ENCODE results near the gene CD81.

CD81 gene

DNA sequence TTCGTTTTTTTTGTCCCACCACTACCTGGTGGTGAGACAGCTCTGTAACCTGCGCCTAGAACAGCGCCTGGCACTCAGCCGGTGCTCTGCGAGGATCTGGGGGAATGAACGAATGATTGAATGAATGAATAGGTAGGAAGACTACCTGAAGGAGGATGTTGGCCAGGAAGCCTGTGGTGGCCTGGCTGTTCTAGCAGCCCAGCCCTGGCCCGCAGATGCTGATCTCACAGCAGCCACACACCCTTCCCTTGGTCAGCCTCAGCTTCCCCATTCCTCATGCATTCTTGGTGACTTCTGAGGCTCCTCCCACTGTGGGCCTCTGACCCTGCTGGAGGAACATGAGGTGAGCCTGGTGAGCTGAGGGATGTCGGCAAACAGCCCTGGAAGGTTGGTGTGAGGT is 63.5 kb downstream of the CD81 start:
- no peak overlapping the region for H3K9ac ChIP-seq (ENCODE audit: low read length)
- no peak overlapping the region for H2AFZ ChIP-seq (ENCODE audit: low read depth, low read length, severe bottlenecking)
- H3K36me3 ChIP-seq (ENCODE audit: low read length) = no peaks in the 10 kb centered on the region
- H3K27me3 ChIP-seq (ENCODE audit: low read length) = no peaks in the 10 kb centered on the region
- 0 out of 2 replicates have a peak, but pooled peaks cover 3% of the 10 kb centered on the region for H3F3A ChIP-seq (ENCODE audit: insufficient read depth)
- no peak overlapping the region for H3K4me2 ChIP-seq (ENCODE audit: low read depth, low read length, poor library complexity, severe bottlenecking)
- TF ChIP-seq, protein P1, sequence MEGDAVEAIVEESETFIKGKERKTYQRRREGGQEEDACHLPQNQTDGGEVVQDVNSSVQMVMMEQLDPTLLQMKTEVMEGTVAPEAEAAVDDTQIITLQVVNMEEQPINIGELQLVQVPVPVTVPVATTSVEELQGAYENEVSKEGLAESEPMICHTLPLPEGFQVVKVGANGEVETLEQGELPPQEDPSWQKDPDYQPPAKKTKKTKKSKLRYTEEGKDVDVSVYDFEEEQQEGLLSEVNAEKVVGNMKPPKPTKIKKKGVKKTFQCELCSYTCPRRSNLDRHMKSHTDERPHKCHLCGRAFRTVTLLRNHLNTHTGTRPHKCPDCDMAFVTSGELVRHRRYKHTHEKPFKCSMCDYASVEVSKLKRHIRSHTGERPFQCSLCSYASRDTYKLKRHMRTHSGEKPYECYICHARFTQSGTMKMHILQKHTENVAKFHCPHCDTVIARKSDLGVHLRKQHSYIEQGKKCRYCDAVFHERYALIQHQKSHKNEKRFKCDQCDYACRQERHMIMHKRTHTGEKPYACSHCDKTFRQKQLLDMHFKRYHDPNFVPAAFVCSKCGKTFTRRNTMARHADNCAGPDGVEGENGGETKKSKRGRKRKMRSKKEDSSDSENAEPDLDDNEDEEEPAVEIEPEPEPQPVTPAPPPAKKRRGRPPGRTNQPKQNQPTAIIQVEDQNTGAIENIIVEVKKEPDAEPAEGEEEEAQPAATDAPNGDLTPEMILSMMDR (IDR thresholded peaks at IDR 0.05; ENCODE audit: insufficient read depth, low read length, poor library complexity, severe bottlenecking) = no peak
- TF ChIP-seq EZH2phosphoT487 (conservative IDR thresholded peaks at IDR 0.05; ENCODE audit: low read length) = no peak
- H3K4me3 ChIP-seq (ENCODE audit: insufficient read depth, low read length, poor library complexity, severe bottlenecking) = no peak overlapping the region
- no peaks in the 10 kb centered on the region for H3K9me2 ChIP-seq (replicated peaks; ENCODE audit: insufficient read depth, low read length)
- H3K27ac ChIP-seq (ENCODE audit: low read depth, low read length) = no peak overlapping the region
- no peaks in the 10 kb centered on the region for H4K20me1 ChIP-seq (ENCODE audit: low read depth, low read length)
- no peaks in the 10 kb centered on the region for H3K79me2 ChIP-seq (ENCODE audit: insufficient read depth, low read length)
- H3K9me3 ChIP-seq (ENCODE audit: insufficient read depth, low read length) = no peaks in the 10 kb centered on the region

DNA sequence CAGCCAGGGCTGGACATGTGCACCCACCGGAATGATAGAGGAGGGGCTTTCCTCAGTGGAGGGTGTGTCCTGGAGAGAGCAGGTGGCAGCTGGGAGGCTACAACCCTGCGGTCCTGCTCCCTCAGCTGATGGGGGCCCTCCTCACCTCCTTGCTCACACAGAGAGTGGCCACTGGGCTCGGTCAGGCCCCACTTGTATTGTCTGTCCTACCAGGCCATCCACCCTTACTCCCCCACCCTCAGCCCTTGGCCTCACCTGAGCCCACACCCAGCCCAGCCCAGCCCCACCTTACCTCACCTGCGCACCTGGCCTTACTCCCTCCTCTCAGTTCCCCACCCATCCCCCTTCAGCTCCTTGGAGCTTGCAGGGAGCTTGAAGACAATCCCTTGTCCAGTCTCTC is 64.1 kb downstream of the CD81 start:
- H3F3A ChIP-seq (ENCODE audit: insufficient read depth) = 0 out of 2 replicates have a peak, but pooled peaks cover 3% of the 10 kb centered on the region
- no peaks in the 10 kb centered on the region for H4K20me1 ChIP-seq (ENCODE audit: low read depth, low read length)
- H3K9ac ChIP-seq (ENCODE audit: low read length) = no peak overlapping the region
- H3K79me2 ChIP-seq (ENCODE audit: insufficient read depth, low read length) = no peaks in the 10 kb centered on the region
- H3K27ac ChIP-seq (ENCODE audit: low read depth, low read length) = no peak overlapping the region
- TF ChIP-seq, protein P1 (IDR thresholded peaks at IDR 0.05; ENCODE audit: insufficient read depth, low read length, poor library complexity, severe bottlenecking) = no peak
- no peak for TF ChIP-seq EZH2phosphoT487 (conservative IDR thresholded peaks at IDR 0.05; ENCODE audit: low read length)
- no peak overlapping the region for H3K4me3 ChIP-seq (ENCODE audit: insufficient read depth, low read length, poor library complexity, severe bottlenecking)
- H3K9me2 ChIP-seq (replicated peaks; ENCODE audit: insufficient read depth, low read length) = no peaks in the 10 kb centered on the region
- H2AFZ ChIP-seq (ENCODE audit: low read depth, low read length, severe bottlenecking) = no peak overlapping the region
- H3K9me3 ChIP-seq (ENCODE audit: insufficient read depth, low read length) = no peaks in the 10 kb centered on the region
- no peak overlapping the region for H3K4me2 ChIP-seq (ENCODE audit: low read depth, low read length, poor library complexity, severe bottlenecking)
- no peaks in the 10 kb centered on the region for H3K36me3 ChIP-seq (ENCODE audit: low read length)
- H3K27me3 ChIP-seq (ENCODE audit: low read length) = no peaks in the 10 kb centered on the region

DNA sequence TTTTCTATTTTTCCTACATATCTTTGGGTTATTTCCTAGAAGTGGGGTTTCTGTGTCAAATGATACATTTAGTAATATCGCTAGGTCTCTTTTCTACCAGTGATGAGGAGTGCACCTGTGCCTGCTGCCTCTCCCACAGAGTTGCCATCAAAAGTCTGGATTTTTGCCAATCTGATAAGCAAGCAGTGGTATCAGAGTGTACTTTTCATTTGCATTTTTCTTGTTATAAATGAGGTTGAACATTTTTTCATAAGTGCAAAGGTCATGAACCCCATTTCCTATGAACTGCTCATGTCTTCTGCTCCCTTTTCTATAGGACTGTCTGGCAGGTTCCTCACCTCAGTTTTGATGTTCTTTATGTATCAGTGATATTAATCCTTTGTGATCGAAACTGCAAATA is 65.5 kb downstream of the CD81 start:
- H3K27ac ChIP-seq (ENCODE audit: low read depth, low read length) = no peak overlapping the region
- H3K27me3 ChIP-seq (ENCODE audit: low read length) = no peaks in the 10 kb centered on the region
- H3K4me2 ChIP-seq (ENCODE audit: low read depth, low read length, poor library complexity, severe bottlenecking) = no peak overlapping the region
- no peaks in the 10 kb centered on the region for H4K20me1 ChIP-seq (ENCODE audit: low read depth, low read length)
- no peaks in the 10 kb centered on the region for H3K79me2 ChIP-seq (ENCODE audit: insufficient read depth, low read length)
- no peak overlapping the region for H2AFZ ChIP-seq (ENCODE audit: low read depth, low read length, severe bottlenecking)
- no peak for TF ChIP-seq EZH2phosphoT487 (conservative IDR thresholded peaks at IDR 0.05; ENCODE audit: low read length)
- TF ChIP-seq, protein P1 (IDR thresholded peaks at IDR 0.05; ENCODE audit: insufficient read depth, low read length, poor library complexity, severe bottlenecking) = no peak
- no peaks in the 10 kb centered on the region for H3K9me2 ChIP-seq (replicated peaks; ENCODE audit: insufficient read depth, low read length)
- no peak overlapping the region for H3K4me3 ChIP-seq (ENCODE audit: insufficient read depth, low read length, poor library complexity, severe bottlenecking)
- no peak overlapping the region for H3K9ac ChIP-seq (ENCODE audit: low read length)
- no peaks in the 10 kb centered on the region for H3K9me3 ChIP-seq (ENCODE audit: insufficient read depth, low read length)
- no peaks in the 10 kb centered on the region for H3K36me3 ChIP-seq (ENCODE audit: low read length)
- 0 out of 2 replicates have a peak, but pooled peaks cover 3% of the 10 kb centered on the region for H3F3A ChIP-seq (ENCODE audit: insufficient read depth)

All from SU-DHL-6 (cell line).